HepG2 (cell line): Measurements from ENCODE around the gene ATP6V0A1. TPM values are rescaled to one million over a fixed set of nuclear protein-coding genes. Genes with fewer than 3 reads are reported as not detected.
A peak's percentile ranks its signal among the peaks of the same experiment; 100 is the strongest.

Source experiments
- ATAC-seq: fragments of 200-7000 bp; cut with Tn5 transposase; 3 replicates; pipeline ENCODE4 v1.9.1; 2020; ENCODE audit warnings: mild to moderate bottlenecking, moderate library complexity
- BruUV-seq: library from RNA; stranded (reverse); fragments of 400-500 nt; replicated peaks from 2 replicates; lab custom pipeline; 2021; lab: Mats Ljungman, UMichigan
- CTCF ChIA-PET: fragments of 300-600 bp; formaldehyde crosslinking; extraction: SDS; loops from one replicate; lab custom pipeline; 2021; ENCODE audit warnings: low total read pairs, inconsistent platforms, low intra/inter-chr PET ratio; lab: Yijun Ruan, JAX
- POLR2A ChIA-PET: fragments of 350-600 bp; sonication (Branson Sonifier 250); formaldehyde crosslinking; loops from one replicate; lab custom pipeline; 2020; ENCODE audit warnings: antibody characterized with exemption, inconsistent platforms; lab: Yijun Ruan, JAX
- DNase-seq: peaks from one replicate; pipeline ENCODE4 v3.0.0-alpha.2; 2015; ENCODE audit warnings: low spot score
- FAIRE-seq: peaks from 3 replicates; lab custom pipeline; 2011; peaks lifted over from hg19 to GRCh38; lab: Jason Lieb, UNC
- H2AFZ ChIP-seq: one replicate; pipeline ENCODE4 v1.6.1; 2011; ENCODE audit warnings: low read length, inconsistent platforms
- H3K27ac ChIP-seq: fragments of 300-600 bp; 3 replicates; pipeline ENCODE4 v1.8.0; 2011; ENCODE audit warnings: mixed run types, mild to moderate bottlenecking, mixed read lengths, low read length, inconsistent platforms; ENCODE audit not compliant: insufficient read depth; ENCODE audit errors: extremely low read length
- H3K27me3 ChIP-seq, 2 experiments: fragments of 200-600 bp in 1 of 2; 2 replicates in 1 of 2; 3 replicates in 1 of 2; pipeline versions ENCODE4 v1.6.0 to v1.8.0; 2011; ENCODE audit warnings: low read length in 2 of 2, mild to moderate bottlenecking in 2 of 2, moderate library complexity in 2 of 2, inconsistent platforms in 1 of 2; ENCODE audit not compliant: insufficient read depth in 2 of 2, control insufficient read depth in 1 of 2
- H3K36me3 ChIP-seq, 2 experiments: fragments of 200-600 bp in 1 of 2; replicated peaks in 1 of 2; 2 replicates in 1 of 2; 3 replicates in 1 of 2; pipeline versions ENCODE4 v1.5.1 to v1.8.0; 2011; ENCODE audit warnings: low read length in 2 of 2, inconsistent platforms in 1 of 2; ENCODE audit not compliant: insufficient read depth in 2 of 2, control insufficient read depth in 1 of 2
- H3K4me1 ChIP-seq: 2 replicates; pipeline ENCODE4 v1.5.1; 2012; ENCODE audit warnings: low read length, inconsistent platforms; ENCODE audit not compliant: insufficient read depth
- H3K4me2 ChIP-seq: 2 replicates; pipeline ENCODE4 v1.6.0; 2011; ENCODE audit warnings: low read depth, low read length, inconsistent platforms
- H3K4me3 ChIP-seq, 3 experiments: fragments of 200-600 bp in 1 of 3; sonication (generic), shearing (Covaris generic) in 1 of 3; replicated peaks in 1 of 3; 2 replicates each; pipeline ENCODE4 v1.5.1; 2011 to 2016; ENCODE audit warnings: low read length in 3 of 3, inconsistent platforms in 2 of 3, low read depth in 2 of 3, mild to moderate bottlenecking in 2 of 3, control low read depth in 1 of 3, mixed read lengths in 1 of 3; ENCODE audit not compliant: insufficient read depth in 1 of 3
- H3K79me2 ChIP-seq: one replicate; pipeline ENCODE4 v1.6.1; 2011; ENCODE audit warnings: low read length, inconsistent platforms; ENCODE audit not compliant: insufficient read depth
- H3K9ac ChIP-seq: 2 replicates; pipeline ENCODE4 v1.6.0; 2011; ENCODE audit warnings: mild to moderate bottlenecking, low read depth, low read length, inconsistent platforms; ENCODE audit not compliant: insufficient read depth
- H3K9me3 ChIP-seq: 2 replicates; pipeline ENCODE4 v1.5.1; 2012; ENCODE audit warnings: mild to moderate bottlenecking, low read length
- H4K20me1 ChIP-seq: 2 replicates; pipeline ENCODE4 v1.6.0; 2011; ENCODE audit warnings: inconsistent platforms, mild to moderate bottlenecking, low read length, moderate library complexity; ENCODE audit not compliant: insufficient read depth
- AGO2 ChIP-seq: fragments of 200-400 bp; formaldehyde crosslinking; optimal IDR thresholded peaks from 2 replicates; pipeline ENCODE3; 2017; ENCODE audit warnings: mild to moderate bottlenecking, low read depth, low read length, moderate library complexity
- IRX3 ChIP-seq: sonication (generic); formaldehyde crosslinking; IDR thresholded peaks from 2 replicates; pipeline ENCODE4 v1.8.1; 2023; ENCODE audit warnings: mild to moderate bottlenecking, low read depth, missing genetic modification reagents, borderline replicate concordance
- NR2F1 ChIP-seq, 2 experiments: fragments of 450-650 bp in 1 of 2; formaldehyde crosslinking in 1 of 2; IDR thresholded peaks; 2 replicates each; pipeline versions ENCODE4 v1.5.0 to v1.6.1; 2016 to 2020; ENCODE audit warnings: mild to moderate bottlenecking in 1 of 2, missing compliant biosample characterization in 1 of 2, missing genetic modification reagents in 1 of 2, moderate library complexity in 1 of 2
- NRL ChIP-seq: sonication (generic); formaldehyde crosslinking; IDR thresholded peaks from 2 replicates; pipeline ENCODE4 v1.5.0; 2020; ENCODE audit warnings: missing genetic modification reagents, mild to moderate bottlenecking, moderate library complexity, borderline replicate concordance
- RARA ChIP-seq: IDR thresholded peaks from 2 replicates; pipeline ENCODE4 v1.6.1; 2016; ENCODE audit warnings: missing genetic modification reagents, missing compliant biosample characterization
- SIN3B ChIP-seq: fragments of 150-350 bp; IDR thresholded peaks from 2 replicates; pipeline ENCODE4 v1.6.1; 2014; ENCODE audit warnings: low read length
- SOX5 ChIP-seq: IDR thresholded peaks from 2 replicates; pipeline ENCODE4 v1.6.1; 2016; ENCODE audit warnings: borderline replicate concordance
- TCF12 ChIP-seq, 2 experiments: fragments of 450-650 bp in 1 of 2; sonication (generic) in 1 of 2; formaldehyde crosslinking in 1 of 2; IDR thresholded peaks; 2 replicates each; pipeline versions ENCODE4 v1.6.1 to v1.8.0; 2017 to 2022; ENCODE audit warnings: antibody characterized with exemption in 1 of 2, mild to moderate bottlenecking in 1 of 2, missing genetic modification reagents in 1 of 2, moderate library complexity in 1 of 2
- ZNF180 ChIP-seq: sonication (generic); formaldehyde crosslinking; IDR thresholded peaks from 2 replicates; pipeline ENCODE4 v1.4.0; 2020; ENCODE audit warnings: low read depth, missing genetic modification reagents, borderline replicate concordance
- ZNF333 ChIP-seq: sonication (generic); formaldehyde crosslinking; IDR thresholded peaks from 2 replicates; pipeline ENCODE4 v1.4.0; 2020; ENCODE audit warnings: mild to moderate bottlenecking, missing genetic modification reagents, borderline replicate concordance
- ZNF552 ChIP-seq: sonication (generic); formaldehyde crosslinking; IDR thresholded peaks from 2 replicates; pipeline ENCODE4 v1.9.0; 2022; ENCODE audit warnings: missing genetic modification reagents, mild to moderate bottlenecking, borderline replicate concordance
- WGBS: methylation state at CpG from one replicate; pipeline ENCODE4 v1.1.6; 2017; ENCODE audit warnings: low lambda C conversion rate; 5-methylcytosine and 5-hydroxymethylcytosine counted together
- in situ Hi-C: cut with HindIII; loops from 2 replicates; pipeline ENCODE4 v1.10.0; 2017; ENCODE audit warnings: low pct_unique_long_range_greater_than_20kb; ENCODE audit not compliant: extremely low pct_ligation_motif_present
- intact Hi-C: fragments of 100-400 bp; cut with micrococcal nuclease; formaldehyde crosslinking; loops from one replicate; pipeline ENCODE4 v1.10.0; 2022; ENCODE audit not compliant: unreplicated experiment
- polyA plus RNA-seq, 8 experiments: library from polyadenylated mRNA; depleted of rRNA in 3 of 8; stranded (reverse) in 7 of 8; unstranded in 1 of 8; fragments of >200 nt; fragmentation: Illumina TruSeq in 4 of 8; extraction: Trizol in 4 of 8; gene quantifications; 2 replicates each; pipeline versions ENCODE4 v1.2.1 to v1.2.3, GENCODE V29; 2011 to 2016; ENCODE audit warnings: low read depth in 4 of 8, missing spikeins in 1 of 8, mixed read lengths in 1 of 8; ENCODE audit not compliant: insufficient read depth in 1 of 8
- total RNA-seq, 5 experiments: library from RNA; depleted of rRNA; stranded (reverse); fragments of >200 nt; fragmentation: Illumina TruSeq; extraction: Trizol; gene quantifications; 2 replicates each; pipeline ENCODE4 v1.2.3, GENCODE V29; 2016; ENCODE audit warnings: low read depth in 1 of 5
- TF ChIP-seq, protein P1 (sequence below): sonication (generic); formaldehyde crosslinking; IDR thresholded peaks from 2 replicates; pipeline ENCODE4 v1.5.0; 2020; ENCODE audit warnings: missing genetic modification reagents, mild to moderate bottlenecking, borderline replicate concordance
- TF ChIP-seq, protein P2 (sequence below): sonication (generic); formaldehyde crosslinking; IDR thresholded peaks from 2 replicates; pipeline ENCODE4 v1.4.0; 2020; ENCODE audit warnings: mild to moderate bottlenecking, missing genetic modification reagents
- TF ChIP-seq, protein P3 (sequence below), 2 experiments: sonication (generic) in 1 of 2; formaldehyde crosslinking in 1 of 2; IDR thresholded peaks; 2 replicates each; pipeline versions ENCODE4 v1.4.0 to v1.6.1; 2018 to 2020; ENCODE audit warnings: missing genetic modification reagents in 2 of 2, borderline replicate concordance in 1 of 2, low read depth in 1 of 2, mild to moderate bottlenecking in 1 of 2, missing biosample characterization in 1 of 2

Gene ATP6V0A1
- total and polyA plus RNA-seq, 2 of the 13 experiments (the other 11 are each of a cell fraction or from before 2014, with no cell fraction given): 27.9 to 54.1 TPM

DNA sequence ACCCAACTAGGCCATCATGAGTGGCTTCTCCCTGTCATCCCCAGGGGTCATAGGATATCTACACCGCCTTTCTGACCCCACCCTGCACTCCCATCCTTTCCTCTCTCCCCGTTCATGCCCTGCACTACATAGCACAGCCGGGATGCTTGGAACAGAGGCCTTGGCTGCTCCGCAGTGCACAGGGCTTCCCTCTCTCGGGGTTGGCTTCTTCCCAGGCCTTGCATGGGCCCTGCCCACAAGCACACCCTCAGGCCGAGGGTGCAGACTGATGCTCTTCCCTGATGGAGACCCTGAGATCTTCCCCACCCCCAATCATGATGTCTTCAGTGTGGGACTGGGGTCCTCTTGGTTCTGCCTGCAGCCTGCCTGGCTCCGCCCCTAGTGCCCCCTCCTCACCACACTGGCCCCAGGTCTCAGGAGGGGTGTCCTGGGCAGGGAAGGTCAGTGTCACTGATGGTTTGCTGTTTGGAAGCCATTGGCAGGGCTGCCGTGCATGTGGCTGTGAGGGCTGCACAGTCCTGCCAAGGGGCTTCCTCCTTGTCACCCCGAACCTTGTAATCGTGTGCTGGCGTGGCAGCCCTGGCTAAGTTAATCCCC is 63.1 kb downstream of the ATP6V0A1 start:
- Histone ChIP-seq H3K9me3 (no peaks in the 10 kb centered on the region), H3K36me3 (peaks cover 6 to 7% of the 10 kb centered on the region in 2 experiments; a peak in 4 of 5 replicates), H3K79me2 (no peaks in the 10 kb centered on the region), H3K4me3 (no peak overlapping the region), H4K20me1 (no peaks in the 10 kb centered on the region), H3K27ac (peak overlapping the region; percentile 71), H3K27me3 (no peaks in the 10 kb centered on the region), H3K4me2 (no peak overlapping the region), H3K9ac (no peak overlapping the region), H3K4me1 (peaks cover 88% of the 10 kb centered on the region), H2AFZ (no peak overlapping the region)
- TF ChIP-seq, protein P1, sequence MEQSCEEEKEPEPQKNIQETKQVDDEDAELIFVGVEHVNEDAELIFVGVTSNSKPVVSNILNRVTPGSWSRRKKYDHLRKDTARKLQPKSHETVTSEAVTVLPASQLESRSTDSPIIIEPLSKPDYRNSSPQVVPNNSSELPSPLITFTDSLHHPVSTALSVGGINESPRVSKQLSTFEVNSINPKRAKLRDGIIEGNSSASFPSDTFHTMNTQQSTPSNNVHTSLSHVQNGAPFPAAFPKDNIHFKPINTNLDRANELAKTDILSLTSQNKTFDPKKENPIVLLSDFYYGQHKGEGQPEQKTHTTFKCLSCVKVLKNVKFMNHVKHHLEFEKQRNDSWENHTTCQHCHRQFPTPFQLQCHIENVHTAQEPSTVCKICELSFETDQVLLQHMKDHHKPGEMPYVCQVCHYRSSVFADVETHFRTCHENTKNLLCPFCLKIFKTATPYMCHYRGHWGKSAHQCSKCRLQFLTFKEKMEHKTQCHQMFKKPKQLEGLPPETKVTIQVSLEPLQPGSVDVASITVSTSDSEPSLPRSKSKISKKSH: peak; percentile 10; the same call in 1 of the 2 replicates
- TF ChIP-seq NR2F1 (CRISPR knock-in tag; IDR thresholded peaks at IDR 0.05) (no peak), AGO2 (peak; percentile 48), ZNF552 (CRISPR knock-in tag) (no peak), SIN3B (no peak), IRX3 (no peak), ZNF333 (CRISPR knock-in tag) (no peak), ZNF180 (CRISPR knock-in tag) (no peak), SOX5 (CRISPR knock-in tag) (no peak), TCF12 (IDR thresholded peaks at IDR 0.05) (no peak), TCF12 (CRISPR knock-in tag; IDR thresholded peaks at IDR 0.05) (no peak), NRL (CRISPR knock-in tag) (no peak), RARA (no peak)
- TF ChIP-seq, protein P2, sequence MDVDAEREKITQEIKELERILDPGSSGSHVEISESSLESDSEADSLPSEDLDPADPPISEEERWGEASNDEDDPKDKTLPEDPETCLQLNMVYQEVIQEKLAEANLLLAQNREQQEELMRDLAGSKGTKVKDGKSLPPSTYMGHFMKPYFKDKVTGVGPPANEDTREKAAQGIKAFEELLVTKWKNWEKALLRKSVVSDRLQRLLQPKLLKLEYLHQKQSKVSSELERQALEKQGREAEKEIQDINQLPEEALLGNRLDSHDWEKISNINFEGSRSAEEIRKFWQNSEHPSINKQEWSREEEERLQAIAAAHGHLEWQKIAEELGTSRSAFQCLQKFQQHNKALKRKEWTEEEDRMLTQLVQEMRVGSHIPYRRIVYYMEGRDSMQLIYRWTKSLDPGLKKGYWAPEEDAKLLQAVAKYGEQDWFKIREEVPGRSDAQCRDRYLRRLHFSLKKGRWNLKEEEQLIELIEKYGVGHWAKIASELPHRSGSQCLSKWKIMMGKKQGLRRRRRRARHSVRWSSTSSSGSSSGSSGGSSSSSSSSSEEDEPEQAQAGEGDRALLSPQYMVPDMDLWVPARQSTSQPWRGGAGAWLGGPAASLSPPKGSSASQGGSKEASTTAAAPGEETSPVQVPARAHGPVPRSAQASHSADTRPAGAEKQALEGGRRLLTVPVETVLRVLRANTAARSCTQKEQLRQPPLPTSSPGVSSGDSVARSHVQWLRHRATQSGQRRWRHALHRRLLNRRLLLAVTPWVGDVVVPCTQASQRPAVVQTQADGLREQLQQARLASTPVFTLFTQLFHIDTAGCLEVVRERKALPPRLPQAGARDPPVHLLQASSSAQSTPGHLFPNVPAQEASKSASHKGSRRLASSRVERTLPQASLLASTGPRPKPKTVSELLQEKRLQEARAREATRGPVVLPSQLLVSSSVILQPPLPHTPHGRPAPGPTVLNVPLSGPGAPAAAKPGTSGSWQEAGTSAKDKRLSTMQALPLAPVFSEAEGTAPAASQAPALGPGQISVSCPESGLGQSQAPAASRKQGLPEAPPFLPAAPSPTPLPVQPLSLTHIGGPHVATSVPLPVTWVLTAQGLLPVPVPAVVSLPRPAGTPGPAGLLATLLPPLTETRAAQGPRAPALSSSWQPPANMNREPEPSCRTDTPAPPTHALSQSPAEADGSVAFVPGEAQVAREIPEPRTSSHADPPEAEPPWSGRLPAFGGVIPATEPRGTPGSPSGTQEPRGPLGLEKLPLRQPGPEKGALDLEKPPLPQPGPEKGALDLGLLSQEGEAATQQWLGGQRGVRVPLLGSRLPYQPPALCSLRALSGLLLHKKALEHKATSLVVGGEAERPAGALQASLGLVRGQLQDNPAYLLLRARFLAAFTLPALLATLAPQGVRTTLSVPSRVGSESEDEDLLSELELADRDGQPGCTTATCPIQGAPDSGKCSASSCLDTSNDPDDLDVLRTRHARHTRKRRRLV (CRISPR knock-in tag): 0 out of 2 replicates have a peak, but pooled peaks have one; percentile 20
- TF ChIP-seq, protein P3, sequence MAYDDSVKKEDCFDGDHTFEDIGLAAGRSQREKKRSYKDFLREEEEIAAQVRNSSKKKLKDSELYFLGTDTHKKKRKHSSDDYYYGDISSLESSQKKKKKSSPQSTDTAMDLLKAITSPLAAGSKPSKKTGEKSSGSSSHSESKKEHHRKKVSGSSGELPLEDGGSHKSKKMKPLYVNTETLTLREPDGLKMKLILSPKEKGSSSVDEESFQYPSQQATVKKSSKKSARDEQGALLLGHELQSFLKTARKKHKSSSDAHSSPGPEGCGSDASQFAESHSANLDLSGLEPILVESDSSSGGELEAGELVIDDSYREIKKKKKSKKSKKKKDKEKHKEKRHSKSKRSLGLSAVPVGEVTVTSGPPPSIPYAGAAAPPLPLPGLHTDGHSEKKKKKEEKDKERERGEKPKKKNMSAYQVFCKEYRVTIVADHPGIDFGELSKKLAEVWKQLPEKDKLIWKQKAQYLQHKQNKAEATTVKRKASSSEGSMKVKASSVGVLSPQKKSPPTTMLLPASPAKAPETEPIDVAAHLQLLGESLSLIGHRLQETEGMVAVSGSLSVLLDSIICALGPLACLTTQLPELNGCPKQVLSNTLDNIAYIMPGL (CRISPR knock-in tag; IDR thresholded peaks at IDR 0.05; ENCODE audit: borderline replicate concordance in 1 of 2, low read depth in 1 of 2): no peak
- no peak for DNase-seq
- in situ Hi-C loops (loop anchor here (5.0 kb wide), 1 partner anchor 199 kb away; no protein-coding TSS in a partner anchor), intact Hi-C loops (no loop called here)
- no peak for ATAC-seq
- POLR2A ChIA-PET: interaction anchor here (1.0 to 4.3 kb wide), 11 partner anchors 9 to 210 kb away, joined by 3 to 52 read pairs (median 8); partner anchors contain the start of genes CAVIN1, NAGLU and STAT3
- CTCF ChIA-PET: no interaction called here
- no peak for FAIRE-seq
- 94% methylated on average over 10 of the region's 11 CpGs for WGBS
- no TSS peak for BruUV-seq
